Lower lobe of right lung (tissue), 2 donors: ENCODE data around the gene TRERF1. TPM values are rescaled to one million over a fixed set of nuclear protein-coding genes. Genes with fewer than 3 reads are reported as not detected.

Experiments
- ATAC-seq, 2 donors: fragments of 200-7000 bp; cut with Tn5 transposase; one replicate each; pipeline ENCODE4 v1.9.1; 2020 to 2022; ENCODE audit warnings: mild to moderate bottlenecking in 2 of 2, moderate library complexity in 2 of 2
- DNase-seq: peaks from one replicate; pipeline ENCODE4 v3.0.0-alpha.2; 2020
- H3K27ac ChIP-seq: fragments of 200-600 bp; one replicate; pipeline ENCODE4 v1.8.0; 2022
- H3K27me3 ChIP-seq: fragments of 200-600 bp; one replicate; pipeline ENCODE4 v1.8.0; 2022; ENCODE audit warnings: low read depth
- H3K36me3 ChIP-seq: fragments of 200-600 bp; one replicate; pipeline ENCODE4 v1.8.0; 2022; ENCODE audit warnings: mild to moderate bottlenecking
- H3K4me1 ChIP-seq: fragments of 200-600 bp; one replicate; pipeline ENCODE4 v1.8.0; 2022
- H3K4me3 ChIP-seq: fragments of 200-600 bp; one replicate; pipeline ENCODE4 v1.8.0; 2022; ENCODE audit warnings: mild to moderate bottlenecking
- H3K9me3 ChIP-seq: fragments of 200-600 bp; one replicate; pipeline ENCODE4 v1.8.0; 2022
- intact Hi-C: fragments of 100-400 bp; cut with DNase I; formaldehyde crosslinking; loops from one replicate; pipeline ENCODE4 v1.11.0; 2022
- total RNA-seq: library from RNA; stranded (reverse); fragmentation: NEBNext Ultra II Directional; extraction: Animal tissue kit (Norgen Biotek cat#: 25700); gene quantifications from one replicate; pipeline ENCODE4 v1.2.1, GENCODE V29; 2021
- TF ChIP-seq, protein P1 (sequence below): fragments of 200-600 bp; IDR thresholded peaks from one replicate; pipeline ENCODE4 v1.8.0; 2022; ENCODE audit warnings: antibody characterized with exemption, mild to moderate bottlenecking
- donor health status: DM: no; HTN: yes; CAD: no; lungs with severe emphysema.

The TRERF1 gene
- total RNA-seq, 1 donor from 2014 or later: 5.6 TPM

DNA sequence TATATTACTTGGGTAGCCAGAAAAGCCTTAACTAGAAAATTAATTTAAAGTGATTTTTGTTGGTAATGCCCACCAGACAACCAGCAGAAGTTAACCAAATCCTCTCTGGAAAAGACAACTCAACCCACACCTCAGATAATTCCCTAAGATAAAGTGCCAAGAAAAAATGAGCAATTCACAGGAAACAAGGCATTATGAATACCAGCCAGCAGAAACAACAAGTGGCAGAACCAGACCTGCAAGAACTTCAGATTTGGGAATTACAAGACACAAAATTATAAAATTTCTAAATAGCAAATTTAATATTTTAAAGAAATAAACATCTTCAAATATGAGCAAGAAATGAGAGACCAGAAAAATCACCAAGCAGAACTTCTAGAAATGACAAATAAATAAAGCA, 154.1 kb downstream of the TRERF1 start:
- Histone ChIP-seq H3K4me1 (no peaks in the 10 kb centered on the region), H3K27ac (no peak overlapping the region), H3K36me3 (peaks cover 13% of the 10 kb centered on the region), H3K4me3 (no peak overlapping the region), H3K9me3 (no peaks in the 10 kb centered on the region), H3K27me3 (no peaks in the 10 kb centered on the region)
- DNase-seq (no peak), ATAC-seq (no peak)
- intact Hi-C loops: no loop called here
- TF ChIP-seq, protein P1, sequence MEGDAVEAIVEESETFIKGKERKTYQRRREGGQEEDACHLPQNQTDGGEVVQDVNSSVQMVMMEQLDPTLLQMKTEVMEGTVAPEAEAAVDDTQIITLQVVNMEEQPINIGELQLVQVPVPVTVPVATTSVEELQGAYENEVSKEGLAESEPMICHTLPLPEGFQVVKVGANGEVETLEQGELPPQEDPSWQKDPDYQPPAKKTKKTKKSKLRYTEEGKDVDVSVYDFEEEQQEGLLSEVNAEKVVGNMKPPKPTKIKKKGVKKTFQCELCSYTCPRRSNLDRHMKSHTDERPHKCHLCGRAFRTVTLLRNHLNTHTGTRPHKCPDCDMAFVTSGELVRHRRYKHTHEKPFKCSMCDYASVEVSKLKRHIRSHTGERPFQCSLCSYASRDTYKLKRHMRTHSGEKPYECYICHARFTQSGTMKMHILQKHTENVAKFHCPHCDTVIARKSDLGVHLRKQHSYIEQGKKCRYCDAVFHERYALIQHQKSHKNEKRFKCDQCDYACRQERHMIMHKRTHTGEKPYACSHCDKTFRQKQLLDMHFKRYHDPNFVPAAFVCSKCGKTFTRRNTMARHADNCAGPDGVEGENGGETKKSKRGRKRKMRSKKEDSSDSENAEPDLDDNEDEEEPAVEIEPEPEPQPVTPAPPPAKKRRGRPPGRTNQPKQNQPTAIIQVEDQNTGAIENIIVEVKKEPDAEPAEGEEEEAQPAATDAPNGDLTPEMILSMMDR: no peak

DNA sequence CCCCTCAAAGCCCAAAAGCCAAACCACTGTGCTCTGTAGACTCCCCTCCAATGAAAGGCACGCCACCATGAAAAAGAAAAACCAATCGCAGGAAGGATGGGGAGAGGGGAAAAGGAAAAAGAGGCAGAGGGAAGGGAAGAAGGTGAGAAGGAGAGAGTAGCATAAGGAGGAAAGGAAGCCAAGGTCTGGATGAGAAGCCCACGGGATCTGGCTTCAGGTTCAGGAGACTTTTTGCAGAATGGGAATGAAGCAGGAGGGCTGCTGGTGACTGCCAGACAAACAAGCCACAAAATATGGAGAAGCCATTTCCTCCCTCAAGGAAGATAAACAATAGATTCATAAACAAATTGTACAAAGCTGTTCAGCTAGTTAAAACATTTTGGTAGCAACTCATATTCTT, 155.1 kb downstream of the TRERF1 start:
- TF ChIP-seq, protein P1: no peak
- H3K27me3 ChIP-seq: no peaks in the 10 kb centered on the region
- H3K4me1 ChIP-seq: no peaks in the 10 kb centered on the region
- ATAC-seq (no peak), DNase-seq (no peak)
- H3K4me3 ChIP-seq: no peak overlapping the region
- no peak overlapping the region for H3K27ac ChIP-seq
- intact Hi-C loops: no loop called here
- H3K36me3 ChIP-seq: peaks cover 13% of the 10 kb centered on the region
- H3K9me3 ChIP-seq: no peaks in the 10 kb centered on the region

DNA sequence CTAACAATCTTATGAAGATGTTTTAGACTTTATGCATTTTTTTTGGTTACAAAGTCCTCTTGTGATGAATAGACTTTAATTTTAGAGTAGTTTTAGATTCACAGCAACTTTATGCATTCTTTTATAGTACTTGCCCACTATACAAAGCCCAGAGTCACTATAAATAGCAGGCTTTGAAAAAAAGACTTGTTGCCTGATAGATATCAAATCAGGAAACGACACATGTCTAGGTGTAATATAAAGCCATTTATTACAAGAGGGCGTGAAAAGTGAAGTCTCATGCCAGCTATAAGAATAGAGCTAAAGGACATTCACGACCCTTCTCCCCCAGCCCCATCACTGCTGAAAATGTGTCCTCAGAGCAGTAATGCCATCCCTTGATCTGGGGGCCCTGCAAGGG, 156.0 kb downstream of the TRERF1 start:
- DNase-seq (no peak), ATAC-seq (no peak)
- TF ChIP-seq, protein P1: no peak
- H3K4me1 ChIP-seq: no peaks in the 10 kb centered on the region
- no peak overlapping the region for H3K27ac ChIP-seq
- no peak overlapping the region for H3K4me3 ChIP-seq
- peaks cover 13% of the 10 kb centered on the region for H3K36me3 ChIP-seq
- no peaks in the 10 kb centered on the region for H3K9me3 ChIP-seq
- H3K27me3 ChIP-seq: no peaks in the 10 kb centered on the region
- intact Hi-C loops: no loop called here

DNA sequence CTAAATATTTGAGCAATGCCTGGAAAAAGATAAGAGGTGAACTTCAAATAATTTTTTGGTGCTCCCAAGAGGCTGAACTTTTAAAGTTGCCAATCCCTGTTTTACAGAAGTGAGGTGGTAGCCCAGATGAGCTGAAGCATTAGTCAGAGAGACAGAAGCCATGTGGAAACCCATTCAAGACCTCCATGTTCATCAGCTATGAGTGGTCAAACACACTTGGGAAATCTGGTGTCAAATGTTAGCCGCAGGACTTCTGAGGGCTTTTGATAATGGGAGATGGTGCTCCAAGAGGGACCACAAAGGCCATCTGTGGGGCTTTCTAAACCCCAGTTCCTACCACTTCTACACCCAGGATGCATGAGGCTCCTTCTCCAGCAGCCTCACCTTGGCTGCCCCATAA, 156.5 kb downstream of the TRERF1 start:
- H3K4me1 ChIP-seq: no peaks in the 10 kb centered on the region
- no peaks in the 10 kb centered on the region for H3K27me3 ChIP-seq
- TF ChIP-seq, protein P1: no peak
- H3K36me3 ChIP-seq: peaks cover 10% of the 10 kb centered on the region
- ATAC-seq (no peak), DNase-seq (no peak)
- no peaks in the 10 kb centered on the region for H3K9me3 ChIP-seq
- H3K4me3 ChIP-seq: no peak overlapping the region
- intact Hi-C loops: no loop called here
- H3K27ac ChIP-seq: no peak overlapping the region

DNA sequence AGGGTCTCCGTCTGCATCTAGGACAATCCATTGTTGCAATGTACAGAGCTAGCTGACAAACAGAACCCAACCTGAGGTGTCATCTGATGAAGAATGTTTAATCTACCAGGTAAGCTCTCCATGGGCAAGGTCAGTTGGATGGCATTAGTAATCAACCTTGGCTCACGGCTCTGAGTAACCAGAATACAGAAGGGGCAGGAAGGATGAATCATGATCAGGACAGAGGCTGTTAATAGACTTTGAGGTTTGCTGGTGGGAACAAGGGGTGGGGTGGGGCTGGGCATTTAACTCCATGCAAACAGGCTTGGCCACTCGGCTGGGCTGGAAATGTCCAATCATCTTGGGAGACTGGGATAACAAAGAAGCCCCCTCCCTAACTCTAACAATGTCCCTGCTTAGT, 157.0 kb downstream of the TRERF1 start:
- intact Hi-C loops: no loop called here
- Histone ChIP-seq H3K4me1 (no peaks in the 10 kb centered on the region), H3K9me3 (no peaks in the 10 kb centered on the region), H3K36me3 (peaks cover 5% of the 10 kb centered on the region), H3K4me3 (no peak overlapping the region), H3K27me3 (no peaks in the 10 kb centered on the region), H3K27ac (no peak overlapping the region)
- TF ChIP-seq, protein P1: no peak
- DNase-seq (no peak), ATAC-seq (no peak)
